22Rv1 (cell line): Measurements from ENCODE around the gene ANXA11.

Source experiments
- H3K27ac ChIP-seq: fragments of 450-650 bp; 2 replicates; pipeline ENCODE4 v1.5.1; 2017
- ZFX ChIP-seq: fragments of 450-650 bp; IDR thresholded peaks from 2 replicates; pipeline ENCODE4 v1.6.1; 2017; ENCODE audit warnings: antibody characterized with exemption, borderline replicate concordance
- TF ChIP-seq, protein P1 (sequence below): fragments of 450-650 bp; IDR thresholded peaks from 2 replicates; pipeline ENCODE4 v1.5.1; 2017; ENCODE audit warnings: mild to moderate bottlenecking

Gene ANXA11

DNA sequence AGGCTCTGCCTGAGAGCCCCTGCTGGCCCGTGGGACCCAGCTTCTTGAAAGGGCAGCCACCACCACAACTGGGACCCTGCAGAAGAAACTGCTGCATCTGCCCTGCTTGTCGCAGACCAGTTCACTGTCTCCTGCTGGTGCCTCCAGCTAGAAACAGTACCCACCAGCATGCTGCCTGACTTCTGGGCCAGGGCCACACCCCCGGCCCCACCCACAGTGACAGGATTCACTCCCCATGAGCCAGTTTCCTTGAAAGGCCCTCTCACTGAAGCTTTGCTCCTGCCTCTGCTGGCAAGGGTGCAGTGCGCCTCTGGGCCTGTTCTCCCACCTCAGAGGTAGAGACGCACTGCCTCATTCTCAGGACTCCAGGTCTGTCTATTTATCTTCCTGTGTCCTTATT lies 32.4 kb downstream of the ANXA11 start:
- H3K27ac ChIP-seq = 0 out of 2 replicates have a peak overlapping the region, but pooled peaks have one; percentile 26

DNA sequence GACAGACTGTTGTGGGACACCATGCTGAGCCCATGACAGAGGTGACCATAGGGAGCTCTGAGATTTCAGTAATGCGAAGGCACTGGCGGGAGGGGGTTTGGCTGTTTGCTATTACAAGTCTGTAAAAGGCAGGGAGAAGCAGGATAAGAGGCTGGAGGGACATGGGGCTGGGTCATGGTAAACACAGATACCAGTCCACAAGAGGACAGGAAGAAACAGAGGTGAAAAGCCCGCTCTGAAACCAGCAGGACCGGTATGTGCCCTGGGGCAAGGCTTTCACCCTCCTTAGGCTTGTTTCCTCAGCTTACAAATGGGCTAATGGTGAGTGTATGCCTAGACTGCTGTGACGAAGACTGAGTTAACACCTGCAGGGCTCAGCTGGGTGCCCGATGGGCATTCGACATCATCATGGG lies 34.1 kb downstream of the ANXA11 start:
- H3K27ac ChIP-seq = peak overlapping the region; percentile 25; the same call in 1 of the 2 replicates
- TF ChIP-seq ZFX = no peak
- TF ChIP-seq, protein P1, sequence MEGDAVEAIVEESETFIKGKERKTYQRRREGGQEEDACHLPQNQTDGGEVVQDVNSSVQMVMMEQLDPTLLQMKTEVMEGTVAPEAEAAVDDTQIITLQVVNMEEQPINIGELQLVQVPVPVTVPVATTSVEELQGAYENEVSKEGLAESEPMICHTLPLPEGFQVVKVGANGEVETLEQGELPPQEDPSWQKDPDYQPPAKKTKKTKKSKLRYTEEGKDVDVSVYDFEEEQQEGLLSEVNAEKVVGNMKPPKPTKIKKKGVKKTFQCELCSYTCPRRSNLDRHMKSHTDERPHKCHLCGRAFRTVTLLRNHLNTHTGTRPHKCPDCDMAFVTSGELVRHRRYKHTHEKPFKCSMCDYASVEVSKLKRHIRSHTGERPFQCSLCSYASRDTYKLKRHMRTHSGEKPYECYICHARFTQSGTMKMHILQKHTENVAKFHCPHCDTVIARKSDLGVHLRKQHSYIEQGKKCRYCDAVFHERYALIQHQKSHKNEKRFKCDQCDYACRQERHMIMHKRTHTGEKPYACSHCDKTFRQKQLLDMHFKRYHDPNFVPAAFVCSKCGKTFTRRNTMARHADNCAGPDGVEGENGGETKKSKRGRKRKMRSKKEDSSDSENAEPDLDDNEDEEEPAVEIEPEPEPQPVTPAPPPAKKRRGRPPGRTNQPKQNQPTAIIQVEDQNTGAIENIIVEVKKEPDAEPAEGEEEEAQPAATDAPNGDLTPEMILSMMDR = no peak

More for the DNA sequence above, 32.4 kb downstream of the ANXA11 start:
- no peak for TF ChIP-seq ZFX
- TF ChIP-seq, protein P1 = no peak

DNA sequence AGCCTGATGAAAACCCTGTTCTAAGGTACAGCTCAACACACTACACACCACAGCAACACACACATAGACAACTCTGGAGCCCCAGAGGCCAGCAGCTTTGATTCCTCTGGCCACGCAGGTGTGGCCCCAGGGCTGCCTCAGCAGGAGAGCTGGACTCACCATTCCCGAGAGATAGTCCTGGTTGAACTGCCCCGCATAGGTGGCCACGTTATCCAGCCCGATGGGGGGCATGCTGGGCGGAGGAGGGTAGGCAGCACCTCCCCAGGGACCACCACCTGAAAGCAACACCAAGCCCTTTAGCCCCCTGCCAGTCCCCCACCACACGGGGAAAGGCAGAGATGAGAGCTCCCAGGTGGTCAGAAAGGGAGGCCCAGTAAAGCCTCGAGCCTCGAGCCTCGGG lies 34.7 kb downstream of the ANXA11 start:
- TF ChIP-seq, protein P1 = no peak
- TF ChIP-seq ZFX = no peak
- no peak overlapping the region for H3K27ac ChIP-seq

DNA sequence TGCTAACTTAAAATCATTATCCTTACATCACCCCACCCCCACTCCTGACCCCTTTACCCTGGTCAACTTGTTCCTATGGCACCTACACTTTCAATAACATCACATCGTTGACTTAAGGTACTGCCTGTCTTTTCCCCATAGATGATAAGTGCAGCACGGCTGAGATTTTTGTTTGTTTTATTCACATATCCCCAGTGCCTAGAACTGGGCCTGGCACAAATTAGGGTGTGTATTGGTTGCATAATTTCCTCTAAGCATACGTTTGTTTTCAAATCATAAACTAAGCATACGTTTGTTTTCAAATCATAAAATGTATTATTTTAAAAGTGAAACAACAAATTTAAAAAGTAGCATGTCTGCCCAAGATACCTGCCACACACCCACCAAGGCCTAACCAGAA lies 35.3 kb downstream of the ANXA11 start:
- TF ChIP-seq ZFX = no peak
- TF ChIP-seq, protein P1 = no peak
- H3K27ac ChIP-seq = no peak overlapping the region

DNA sequence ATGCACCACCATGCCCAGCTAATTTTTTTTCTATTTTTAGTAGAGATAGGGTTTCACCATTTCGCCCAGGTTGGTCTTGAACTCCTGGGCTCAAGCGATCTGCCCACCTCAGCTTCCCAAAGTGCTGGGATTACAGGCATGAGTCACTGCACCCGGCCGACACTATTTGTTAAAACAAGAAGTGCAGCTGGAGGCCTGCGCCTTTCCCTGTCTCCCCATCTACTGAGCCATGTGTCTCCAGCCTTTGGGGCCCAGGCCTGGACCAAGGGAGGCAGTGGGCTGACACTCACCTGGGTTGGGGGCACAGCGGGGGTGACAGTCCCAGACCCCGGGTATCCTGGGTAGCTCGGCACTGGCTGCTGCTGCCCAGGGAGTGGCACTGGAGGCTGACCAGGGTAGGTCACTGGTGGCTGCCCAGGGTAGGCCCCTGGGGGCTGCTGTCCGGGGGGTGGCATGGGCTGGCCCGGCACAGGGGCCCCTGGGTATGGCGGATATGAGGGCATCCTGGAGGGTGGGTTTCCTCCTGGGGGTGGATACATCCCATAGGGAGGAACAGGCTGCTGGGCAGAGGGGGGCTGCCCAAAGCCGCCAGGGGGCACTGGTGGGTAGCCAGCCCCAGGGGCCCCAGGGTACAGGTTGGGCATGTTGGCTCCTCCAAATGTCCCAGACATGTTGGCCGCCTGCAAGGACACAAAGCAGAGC lies 36.5 kb downstream of the ANXA11 start:
- TF ChIP-seq, protein P1 = peak; percentile 56
- TF ChIP-seq ZFX = no peak

DNA sequence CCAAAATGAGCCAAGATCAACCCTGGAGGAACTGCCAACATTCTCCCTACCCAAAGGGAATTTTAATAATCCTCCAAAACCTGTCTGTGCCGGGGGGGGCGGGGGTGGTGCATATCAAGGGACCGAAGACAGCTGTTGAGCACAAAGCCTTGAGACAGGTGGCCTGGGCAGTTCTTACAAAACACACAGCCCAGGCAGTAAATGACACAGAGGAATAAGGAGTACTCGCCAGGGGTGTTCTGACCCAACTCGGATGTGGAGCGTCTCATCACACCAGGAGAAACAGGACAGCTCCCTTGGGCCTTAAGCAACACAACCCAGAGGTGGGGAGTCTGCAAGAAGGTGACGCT lies 37.2 kb downstream of the ANXA11 start:
- TF ChIP-seq, protein P1 = no peak
- TF ChIP-seq ZFX = no peak
- H3K27ac ChIP-seq = no peak overlapping the region

More for the DNA sequence above, 36.5 kb downstream of the ANXA11 start:
- H3K27ac ChIP-seq = no peak overlapping the region

DNA sequence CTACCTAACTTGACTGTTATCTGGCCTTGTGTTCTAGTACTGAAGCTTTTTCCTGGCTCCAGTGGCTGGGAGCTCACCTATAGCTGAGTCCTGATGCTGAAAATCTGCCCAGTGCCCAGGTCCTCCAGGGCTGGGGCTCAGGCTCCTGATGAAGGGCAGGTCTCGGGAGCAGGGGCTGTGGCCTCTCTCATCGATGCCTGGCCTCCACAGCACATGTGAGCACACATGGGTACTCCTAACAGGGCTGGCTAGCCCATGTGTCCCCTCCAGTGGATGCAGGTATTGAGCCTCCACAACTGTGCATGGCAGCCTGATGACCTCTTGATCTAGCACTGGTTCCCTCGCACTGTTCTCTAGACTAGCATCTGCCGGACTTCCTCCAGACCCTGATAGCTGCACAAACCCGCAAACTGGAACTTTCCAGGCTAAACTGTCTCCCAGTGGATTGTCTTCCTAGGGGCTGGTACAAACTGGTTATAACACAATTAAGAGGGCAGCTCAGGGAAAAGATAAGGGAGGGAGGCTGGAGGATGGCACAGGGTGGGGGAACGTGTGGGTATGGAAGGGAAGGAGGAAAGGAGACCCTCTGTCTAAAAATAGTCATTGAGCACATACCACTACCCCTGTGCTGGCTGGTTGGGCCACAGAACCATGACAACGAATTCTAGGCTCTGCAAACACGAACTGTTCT lies 37.7 kb downstream of the ANXA11 start:
- no peak overlapping the region for H3K27ac ChIP-seq
- TF ChIP-seq, protein P1 = no peak
- TF ChIP-seq ZFX = no peak
